ENCODE data around the gene YIPF3. TPM values are rescaled to one million over a fixed set of nuclear protein-coding genes. Genes with fewer than 3 reads are reported as not detected.
"Not testable (repeated sequence)": the region's sequence is repeated elsewhere in the genome, so short reads cannot be mapped to it uniquely, and the experiment has no call there.

Gene YIPF3
- total RNA-seq, 1 donor from 2014 or later: 136 TPM

DNA sequence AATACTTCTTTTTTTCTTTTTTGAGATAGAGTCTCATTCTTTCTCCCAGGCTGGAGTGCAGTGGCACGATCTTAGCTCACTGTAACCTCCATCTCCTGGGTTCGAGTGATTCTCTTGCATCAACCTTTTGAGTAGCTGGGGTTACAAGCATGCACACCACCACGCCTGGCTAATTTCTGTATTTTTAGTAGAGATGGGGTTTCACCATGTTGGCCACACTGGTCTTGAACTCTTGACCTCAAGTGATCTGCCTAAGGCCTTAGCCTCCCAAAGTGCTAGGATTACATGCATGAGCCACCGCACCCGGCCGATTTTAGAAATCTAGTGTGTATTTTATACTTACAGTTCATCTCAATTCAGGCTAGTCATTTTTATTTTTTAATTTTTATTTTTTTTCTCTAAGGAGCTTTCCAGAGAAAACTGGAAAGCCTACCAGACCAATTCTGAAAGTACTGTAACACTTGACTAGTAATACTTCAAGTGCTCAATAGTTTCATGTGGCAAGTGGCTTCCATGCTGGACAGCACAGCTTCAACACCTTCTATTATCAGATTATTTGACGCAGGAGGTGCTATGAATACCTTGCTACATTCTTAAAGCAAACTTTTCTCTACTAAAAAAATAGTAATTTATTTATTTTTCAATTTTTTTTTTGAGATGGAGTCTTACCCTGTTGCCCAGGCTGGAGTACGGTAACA is 25.2 kb upstream of the YIPF3 start:
- no peak overlapping the region for H3K4me3 Mint-ChIP-seq (ENCODE audit: low read depth)
- H3K4me1 Mint-ChIP-seq (ENCODE audit: low read depth): no peaks in the 10 kb centered on the region
- TF ChIP-seq, protein P1, sequence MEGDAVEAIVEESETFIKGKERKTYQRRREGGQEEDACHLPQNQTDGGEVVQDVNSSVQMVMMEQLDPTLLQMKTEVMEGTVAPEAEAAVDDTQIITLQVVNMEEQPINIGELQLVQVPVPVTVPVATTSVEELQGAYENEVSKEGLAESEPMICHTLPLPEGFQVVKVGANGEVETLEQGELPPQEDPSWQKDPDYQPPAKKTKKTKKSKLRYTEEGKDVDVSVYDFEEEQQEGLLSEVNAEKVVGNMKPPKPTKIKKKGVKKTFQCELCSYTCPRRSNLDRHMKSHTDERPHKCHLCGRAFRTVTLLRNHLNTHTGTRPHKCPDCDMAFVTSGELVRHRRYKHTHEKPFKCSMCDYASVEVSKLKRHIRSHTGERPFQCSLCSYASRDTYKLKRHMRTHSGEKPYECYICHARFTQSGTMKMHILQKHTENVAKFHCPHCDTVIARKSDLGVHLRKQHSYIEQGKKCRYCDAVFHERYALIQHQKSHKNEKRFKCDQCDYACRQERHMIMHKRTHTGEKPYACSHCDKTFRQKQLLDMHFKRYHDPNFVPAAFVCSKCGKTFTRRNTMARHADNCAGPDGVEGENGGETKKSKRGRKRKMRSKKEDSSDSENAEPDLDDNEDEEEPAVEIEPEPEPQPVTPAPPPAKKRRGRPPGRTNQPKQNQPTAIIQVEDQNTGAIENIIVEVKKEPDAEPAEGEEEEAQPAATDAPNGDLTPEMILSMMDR (IDR thresholded peaks at IDR 0.05; ENCODE audit: unreplicated experiment): no peak
- H3K9me3 Mint-ChIP-seq (ENCODE audit: low read depth): no peaks in the 10 kb centered on the region
- DNase-seq (ENCODE audit: low spot score, unreplicated experiment): no peak
- no peaks in the 10 kb centered on the region for H3K27me3 Mint-ChIP-seq
- peaks cover 26% of the 10 kb centered on the region for H3K36me3 Mint-ChIP-seq (ENCODE audit: insufficient read depth)
- H3K27ac Mint-ChIP-seq: no peak overlapping the region

DNA sequence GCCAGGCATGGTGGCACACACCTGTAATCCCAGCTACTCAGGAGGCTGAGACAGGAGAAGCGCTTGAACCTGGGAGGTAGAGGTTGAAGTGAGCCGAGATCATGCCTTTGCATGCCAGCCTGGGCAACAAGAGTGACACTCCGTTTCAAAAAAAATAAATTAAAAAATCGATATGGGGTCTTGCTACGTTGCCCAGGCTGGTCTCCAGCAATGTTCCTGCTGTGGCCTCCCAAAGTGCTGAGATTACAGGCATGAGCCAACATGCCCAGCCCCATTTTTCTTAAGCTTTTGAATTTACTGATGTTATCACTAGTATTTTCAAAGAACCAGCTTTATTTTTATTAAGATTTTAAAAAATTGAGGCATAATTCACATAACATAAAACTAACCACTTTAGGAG is 23.8 kb upstream of the YIPF3 start:
- TF ChIP-seq, protein P1 (IDR thresholded peaks at IDR 0.05; ENCODE audit: unreplicated experiment): no peak
- Mint-ChIP-seq H3K27me3 (no peaks in the 10 kb centered on the region), H3K4me3 (ENCODE audit: low read depth) (no peak overlapping the region), H3K9me3 (ENCODE audit: low read depth) (no peaks in the 10 kb centered on the region), H3K4me1 (ENCODE audit: low read depth) (no peaks in the 10 kb centered on the region), H3K36me3 (ENCODE audit: insufficient read depth) (peaks cover 20% of the 10 kb centered on the region), H3K27ac (no peak overlapping the region)
- no peak for DNase-seq (ENCODE audit: low spot score, unreplicated experiment)

DNA sequence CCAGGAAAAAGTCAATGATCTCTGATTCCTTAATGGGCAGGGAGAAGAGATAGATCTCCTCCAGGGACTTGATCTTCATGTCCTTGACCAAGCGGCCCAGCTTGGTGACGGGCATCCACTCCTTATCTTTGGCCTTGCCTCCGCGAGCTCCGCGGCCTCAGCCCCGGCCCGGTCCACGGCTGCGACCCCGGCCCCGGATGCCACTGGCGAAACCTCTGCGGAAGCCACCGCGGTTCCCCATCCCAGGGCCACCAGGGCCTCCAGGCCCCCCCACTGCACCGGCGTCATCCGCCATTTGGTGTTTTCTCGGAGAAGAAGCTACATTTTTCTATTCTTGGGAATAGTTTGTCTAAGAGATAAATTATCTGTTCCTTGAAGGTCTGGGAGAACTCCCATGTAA is 22.7 kb upstream of the YIPF3 start:
- peaks cover 18% of the 10 kb centered on the region for H3K36me3 Mint-ChIP-seq (ENCODE audit: insufficient read depth)
- H3K4me1 Mint-ChIP-seq (ENCODE audit: low read depth); H3K27ac Mint-ChIP-seq; H3K27me3 Mint-ChIP-seq; H3K9me3 Mint-ChIP-seq (ENCODE audit: low read depth); DNase-seq (ENCODE audit: low spot score, unreplicated experiment); H3K4me3 Mint-ChIP-seq (ENCODE audit: low read depth): not testable (repeated sequence)

DNA sequence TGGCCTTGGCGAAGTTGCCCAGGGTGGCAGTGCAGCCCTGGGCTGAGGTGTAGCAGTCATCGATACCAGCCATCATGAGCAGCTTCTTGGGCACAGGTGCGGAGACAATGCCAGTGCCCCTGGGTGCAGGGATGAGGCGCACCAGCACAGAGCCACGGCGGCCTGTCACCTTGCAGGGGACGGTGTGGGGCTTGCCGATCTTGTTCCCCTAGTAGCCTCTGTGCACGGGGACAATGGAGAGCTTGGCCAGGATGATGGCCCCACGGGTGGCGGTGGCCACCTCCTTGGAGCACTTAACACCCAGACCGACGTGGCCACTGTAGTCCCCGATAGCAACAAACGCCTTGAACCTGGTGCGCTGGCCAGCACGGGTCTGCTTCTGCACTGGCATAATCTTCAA is 22.3 kb upstream of the YIPF3 start:
- peaks cover 16% of the 10 kb centered on the region for H3K36me3 Mint-ChIP-seq (ENCODE audit: insufficient read depth)
- H3K4me1 Mint-ChIP-seq (ENCODE audit: low read depth); H3K27me3 Mint-ChIP-seq; H3K4me3 Mint-ChIP-seq (ENCODE audit: low read depth); H3K9me3 Mint-ChIP-seq (ENCODE audit: low read depth); H3K27ac Mint-ChIP-seq; DNase-seq (ENCODE audit: low spot score, unreplicated experiment): not testable (repeated sequence)

DNA sequence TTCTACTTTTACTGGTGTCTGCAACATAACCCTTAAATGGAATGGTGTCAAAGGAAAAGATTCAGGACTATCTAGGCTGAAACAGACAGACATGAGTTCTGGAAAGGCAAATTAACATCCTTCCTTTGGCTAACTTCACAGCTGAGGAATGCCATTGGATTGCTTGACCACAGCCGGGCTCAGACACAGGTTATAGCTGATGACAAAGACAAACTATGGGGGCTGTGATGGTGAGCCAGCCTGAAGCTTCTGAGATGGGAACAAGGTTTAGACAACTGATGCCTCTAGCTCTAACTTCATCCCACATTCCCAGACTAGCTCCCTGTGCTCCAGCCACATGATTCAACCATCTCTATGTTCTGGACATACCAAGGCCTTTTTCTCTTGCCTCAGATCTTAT is 15.5 kb upstream of the YIPF3 start:
- TF ChIP-seq, protein P1 (IDR thresholded peaks at IDR 0.05; ENCODE audit: unreplicated experiment): no peak
- Mint-ChIP-seq H3K9me3 (ENCODE audit: low read depth) (no peaks in the 10 kb centered on the region), H3K4me1 (ENCODE audit: low read depth) (no peaks in the 10 kb centered on the region), H3K27me3 (no peaks in the 10 kb centered on the region), H3K4me3 (ENCODE audit: low read depth) (no peak overlapping the region), H3K36me3 (ENCODE audit: insufficient read depth) (peaks cover 8% of the 10 kb centered on the region), H3K27ac (no peak overlapping the region)
- DNase-seq (ENCODE audit: low spot score, unreplicated experiment): no peak

DNA sequence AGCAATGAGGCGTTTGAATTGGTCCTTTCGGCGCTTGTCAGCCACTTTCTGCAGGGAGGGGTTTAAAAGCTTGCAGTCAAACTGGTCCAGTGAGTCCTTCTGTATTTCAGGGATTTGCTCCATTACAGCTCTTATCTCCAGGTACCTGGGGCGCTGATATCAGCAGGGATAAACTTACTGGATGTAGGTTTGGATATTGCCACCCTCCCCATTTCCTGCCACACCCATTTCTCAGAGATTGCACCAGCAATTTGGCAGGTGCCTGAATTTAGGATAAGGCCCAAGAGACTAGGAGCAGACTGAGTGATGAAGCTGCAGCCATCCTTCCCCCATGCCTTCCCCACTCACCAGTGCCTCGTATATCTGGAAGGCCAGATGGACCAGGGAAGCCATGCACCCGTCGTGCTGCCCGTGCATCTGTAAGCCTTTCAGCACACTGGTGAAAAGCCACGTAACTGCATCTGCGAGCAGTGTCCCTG is 7.8 kb upstream of the YIPF3 start:
- Mint-ChIP-seq H3K27ac (no peak overlapping the region), H3K9me3 (ENCODE audit: low read depth) (no peaks in the 10 kb centered on the region), H3K36me3 (ENCODE audit: insufficient read depth) (peaks cover 18% of the 10 kb centered on the region)

More for the DNA sequence above, 7.8 kb upstream of the YIPF3 start:
- Mint-ChIP-seq H3K4me1 (ENCODE audit: low read depth) (no peaks in the 10 kb centered on the region), H3K4me3 (ENCODE audit: low read depth) (no peak overlapping the region), H3K27me3 (no peaks in the 10 kb centered on the region)
- TF ChIP-seq, protein P1 (IDR thresholded peaks at IDR 0.05; ENCODE audit: unreplicated experiment): no peak
- no peak for DNase-seq (ENCODE audit: low spot score, unreplicated experiment)

Measured in progenitor cell of endocrine pancreas (in vitro differentiated cells).